Left renal pelvis (tissue), 4 donors: Measurements from ENCODE around the gene MOB4. TPM values are rescaled to one million over a fixed set of nuclear protein-coding genes. Genes with fewer than 3 reads are reported as not detected.
"Not testable (repeated sequence)": the region's sequence is repeated elsewhere in the genome, so short reads cannot be mapped to it uniquely, and the experiment has no call there.

Experiments
- DNase-seq, 4 donors: peaks; one replicate each; pipeline ENCODE4 v3.0.0-alpha.2; 2013; ENCODE audit warnings: low read depth in 4 of 4, low spot score in 3 of 4
- polyA plus RNA-seq, 4 donors: library from polyadenylated mRNA; unstranded; fragments of 120-200 nt; gene quantifications; one replicate each; pipeline ENCODE4 v1.2.1, GENCODE V29; 2013; ENCODE audit not compliant: insufficient read length in 4 of 4

The MOB4 gene
- polyA plus RNA-seq, 4 donors = 43.2 to 59.4 (median 49.5) TPM

DNA sequence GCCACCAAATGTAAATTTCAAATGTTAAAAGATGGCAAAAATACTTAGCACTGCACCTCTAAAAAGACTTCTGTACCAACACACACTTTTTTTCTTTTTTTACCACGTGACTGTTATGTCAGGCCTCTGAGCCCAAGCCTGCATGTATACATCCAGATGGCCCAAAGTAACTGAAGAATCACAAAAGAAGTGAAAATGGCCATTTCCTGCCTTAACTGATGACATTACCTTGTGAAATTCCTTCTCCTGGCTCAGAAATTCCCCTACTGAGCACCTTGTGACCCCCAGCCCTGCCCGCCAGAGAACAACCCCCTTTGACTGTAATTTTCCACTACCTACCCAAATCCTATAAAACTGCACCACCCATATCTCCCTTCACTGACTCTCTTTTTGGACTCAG lies 62.4 kb downstream of the MOB4 start:
- not testable (repeated sequence) for DNase-seq

DNA sequence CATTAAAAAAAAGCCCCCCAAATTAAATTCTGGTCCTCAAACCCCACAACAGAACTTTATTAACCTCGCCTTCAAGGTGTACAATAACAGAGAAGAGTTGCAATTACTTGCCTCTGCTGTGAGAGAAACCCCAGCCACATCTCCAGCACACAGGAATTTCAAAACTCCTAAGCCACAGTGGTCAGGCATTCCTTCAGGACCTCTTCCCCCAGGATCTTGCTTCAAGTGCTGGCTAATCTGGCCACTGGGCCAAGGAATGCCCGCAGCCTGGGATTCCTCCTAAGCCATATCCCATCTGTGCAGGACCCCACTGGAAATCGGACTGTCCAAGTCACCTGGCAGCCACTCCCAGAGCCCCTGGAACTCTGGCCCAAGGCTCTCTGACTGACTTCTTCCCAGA lies 64.3 kb downstream of the MOB4 start:
- DNase-seq = not testable (repeated sequence)

DNA sequence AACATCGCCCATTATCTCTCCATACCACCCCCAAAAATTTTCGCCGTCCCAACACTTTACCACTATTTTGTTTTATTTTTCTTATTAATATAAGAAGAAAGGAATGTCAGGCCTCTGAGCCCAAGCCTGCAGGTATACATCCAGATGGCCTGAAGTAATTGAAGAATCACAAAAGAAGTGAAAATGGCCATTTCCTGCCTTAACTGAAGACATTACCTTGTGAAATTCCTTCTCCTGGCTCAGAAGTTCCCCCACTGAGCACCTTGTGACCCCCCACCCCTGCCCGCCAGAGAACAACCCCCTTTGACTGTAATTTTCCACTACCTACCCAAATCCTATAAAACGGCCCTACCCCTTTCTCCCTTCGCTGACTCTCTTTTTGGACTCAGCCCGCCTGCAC lies 71.4 kb downstream of the MOB4 start:
- DNase-seq = not testable (repeated sequence)

DNA sequence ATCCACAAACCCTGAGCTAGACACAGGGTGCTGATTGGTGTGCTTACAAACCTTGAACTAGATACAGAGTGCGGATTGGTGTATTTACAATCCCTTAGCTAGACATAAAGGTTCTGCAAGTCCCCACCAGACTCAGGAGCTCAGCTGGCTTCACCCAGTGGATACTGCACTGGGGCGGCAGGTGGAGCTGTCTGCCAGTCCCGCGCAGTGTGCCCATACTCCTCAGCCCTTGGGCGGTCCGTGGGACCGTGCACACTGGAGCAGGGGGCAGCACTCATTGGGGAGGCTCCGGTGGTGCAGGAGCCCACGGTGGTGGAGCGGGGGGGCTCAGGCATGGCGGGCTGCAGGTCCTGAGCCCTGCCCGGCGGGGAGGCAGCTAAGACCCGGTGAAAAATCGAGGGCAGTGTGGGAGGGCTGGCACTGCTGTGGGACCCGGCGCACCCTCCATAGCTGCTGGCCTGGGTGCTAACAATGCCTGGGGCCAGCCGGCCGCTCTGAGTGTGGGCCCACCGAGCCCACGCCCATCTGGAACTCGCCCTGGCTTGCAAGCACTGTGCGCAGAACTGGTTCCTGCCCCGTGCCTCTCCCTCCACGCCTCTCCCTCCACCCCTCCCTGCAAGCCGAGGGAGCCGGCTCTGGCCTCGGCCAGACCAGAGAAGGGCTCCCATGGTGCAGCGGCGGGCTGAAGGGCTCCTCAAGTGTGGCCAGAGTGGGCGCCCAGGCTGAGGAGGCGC lies 75.6 kb downstream of the MOB4 start:
- DNase-seq = no peak

DNA sequence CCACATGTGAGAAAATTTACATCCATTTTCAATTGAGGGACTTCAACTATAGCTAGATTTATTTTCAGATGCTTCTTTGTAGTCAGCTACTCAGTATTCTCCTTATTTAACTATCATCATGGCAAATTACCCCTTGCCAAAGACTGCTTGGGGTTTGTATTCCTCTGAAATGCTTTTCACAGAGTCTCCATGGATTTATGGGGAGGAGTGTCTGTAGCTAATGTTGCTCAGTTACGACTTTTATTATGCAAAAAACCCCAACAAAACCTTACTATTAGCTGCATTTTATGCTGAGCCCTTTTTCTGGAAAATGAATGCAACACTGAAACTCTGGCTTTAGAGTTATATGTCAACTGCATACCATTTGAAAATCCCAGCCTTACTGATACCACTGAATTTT lies 80.9 kb downstream of the MOB4 start:
- no peak for DNase-seq

DNA sequence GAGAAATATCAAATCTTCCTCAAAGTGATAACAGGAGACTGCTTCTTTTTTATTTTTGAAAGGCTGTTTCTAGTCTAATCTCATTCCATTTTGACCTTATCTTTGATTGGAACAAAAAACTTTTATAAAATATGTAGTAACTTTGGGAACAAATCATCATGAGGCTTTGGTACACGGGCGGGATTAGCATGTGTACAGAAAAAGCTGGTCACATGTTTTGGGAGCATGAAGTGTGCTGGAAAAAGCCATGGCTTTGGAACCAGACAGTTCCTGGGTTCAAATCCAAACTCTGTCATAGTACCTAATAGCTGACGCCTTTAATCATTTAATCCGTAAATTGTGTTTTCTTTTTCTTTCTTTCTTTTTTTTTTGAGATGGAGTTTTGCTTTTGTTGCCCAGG lies 81.3 kb downstream of the MOB4 start:
- DNase-seq = no peak

DNA sequence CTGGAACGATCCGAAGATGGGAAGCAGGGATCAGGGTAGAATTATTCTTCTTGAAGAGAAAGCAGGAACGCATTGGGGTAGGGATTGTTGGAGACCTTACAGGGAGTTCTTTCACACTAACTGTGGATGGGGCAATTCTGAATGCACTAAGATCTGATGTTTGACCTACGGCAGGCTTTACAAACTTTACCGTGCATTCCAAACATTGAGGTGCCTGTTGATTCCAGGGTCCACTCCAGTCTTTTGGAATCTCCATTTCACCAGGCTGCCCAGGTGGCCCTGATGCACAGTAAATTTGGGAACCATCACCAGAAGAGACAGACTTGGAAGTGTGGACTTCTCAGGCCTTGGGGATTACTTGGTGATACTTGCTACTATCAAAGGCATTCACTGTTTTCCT lies 82.6 kb downstream of the MOB4 start:
- DNase-seq = no peak

DNA sequence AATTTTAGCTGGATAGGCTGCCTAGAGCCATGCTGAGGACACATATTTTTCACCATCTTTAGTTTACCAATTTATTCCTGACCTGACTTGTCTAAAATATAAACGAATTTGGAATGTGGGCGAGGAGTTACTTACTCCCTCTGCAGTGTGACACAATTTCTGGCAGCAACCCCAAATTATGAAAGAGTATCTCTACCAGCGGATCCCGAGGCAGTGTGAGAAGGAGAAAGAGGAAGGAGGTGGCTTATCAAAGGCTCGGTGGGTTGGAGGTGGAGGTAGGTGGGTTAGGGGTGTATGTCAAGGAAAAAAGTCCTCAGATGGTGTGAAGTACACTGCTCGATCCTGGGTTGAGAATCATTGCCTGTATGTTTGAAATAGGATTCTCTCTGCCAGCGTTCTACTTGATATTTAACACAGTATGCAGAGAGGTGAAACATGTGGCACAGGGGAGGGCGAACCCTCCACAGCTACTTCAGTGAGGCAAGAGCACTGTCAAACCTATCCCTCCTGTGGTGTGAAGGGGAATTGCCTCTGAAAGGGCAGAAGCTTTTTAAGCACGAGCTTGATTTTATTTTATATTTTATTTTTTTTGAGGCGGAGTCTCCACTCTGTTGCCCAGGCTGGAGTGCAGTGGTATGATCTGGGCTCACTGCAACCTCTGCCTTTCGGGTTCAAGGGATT lies 83.6 kb downstream of the MOB4 start:
- DNase-seq = no peak

DNA sequence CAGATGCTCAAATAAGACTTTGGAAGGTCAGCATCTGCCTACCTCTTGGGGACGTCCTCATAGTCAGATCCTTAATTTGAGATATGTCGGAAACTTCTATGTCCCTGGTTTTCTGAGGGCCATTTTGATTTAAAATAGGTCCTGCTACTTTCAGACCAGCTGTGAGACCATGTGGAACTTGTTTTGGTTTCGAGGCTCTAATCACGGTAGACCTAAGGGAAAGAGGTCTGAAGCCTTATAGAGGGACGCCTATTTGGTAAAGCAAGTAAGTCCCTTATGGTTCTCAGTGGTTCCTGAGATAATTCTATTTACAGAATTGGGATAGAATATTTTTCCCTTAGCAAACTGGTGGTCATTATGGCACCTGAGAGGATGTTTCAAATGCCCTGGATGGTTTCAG lies 84.4 kb downstream of the MOB4 start:
- DNase-seq = no peak

DNA sequence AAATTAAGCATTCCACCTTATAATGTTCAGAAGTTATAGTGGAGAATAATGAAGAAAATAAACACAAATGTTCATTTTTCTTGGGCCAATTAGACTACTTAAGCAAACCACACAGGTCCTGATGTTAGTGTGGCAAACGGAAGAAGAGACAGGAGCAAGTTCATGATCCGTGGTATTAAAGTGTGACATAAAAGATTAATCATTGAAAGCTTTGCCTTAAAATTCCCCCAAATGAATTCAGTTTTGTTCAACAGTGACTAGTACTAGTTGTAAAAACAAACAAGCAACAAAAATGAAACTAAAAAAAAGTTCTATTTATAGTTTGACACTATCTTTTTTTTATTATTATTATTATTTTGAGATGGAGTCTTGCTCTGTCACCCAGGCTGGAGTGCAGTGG lies 85.9 kb downstream of the MOB4 start:
- DNase-seq = no peak

Other genes with a start within 250 kb of the MOB4 start
- gene ANKRD44, start 205.3 kb upstream of the MOB4 start, polyA plus RNA-seq = 10 to 100 TPM; 12.0 to 25.5 (median 12.4) TPM
- gene SF3B1, start 81.0 kb upstream of the MOB4 start, polyA plus RNA-seq = 100 to 1,000 TPM; 476 to 683 (median 543) TPM
- gene COQ10B, start 62.5 kb upstream of the MOB4 start, polyA plus RNA-seq = 10 to 100 TPM; 15.7 to 20.4 (median 17.6) TPM
- gene HSPD1, start 16.2 kb upstream of the MOB4 start, polyA plus RNA-seq = 100 to 1,000 TPM; 296 to 683 (median 597) TPM
- 100 to 1,000 TPM; 116 to 289 (median 230) TPM for gene HSPE1, start 15.7 kb upstream of the MOB4 start, polyA plus RNA-seq
- 10 to 100 TPM; 18.3 to 36.6 (median 24.5) TPM for gene RFTN2, start 159.5 kb downstream of the MOB4 start, polyA plus RNA-seq
- 1 to 10 TPM; 2.6 to 8.6 (median 7.5) TPM for gene MARS2, start 189.3 kb downstream of the MOB4 start, polyA plus RNA-seq